Measurements from ENCODE around the gene RABEPK.

RABEPK gene

DNA sequence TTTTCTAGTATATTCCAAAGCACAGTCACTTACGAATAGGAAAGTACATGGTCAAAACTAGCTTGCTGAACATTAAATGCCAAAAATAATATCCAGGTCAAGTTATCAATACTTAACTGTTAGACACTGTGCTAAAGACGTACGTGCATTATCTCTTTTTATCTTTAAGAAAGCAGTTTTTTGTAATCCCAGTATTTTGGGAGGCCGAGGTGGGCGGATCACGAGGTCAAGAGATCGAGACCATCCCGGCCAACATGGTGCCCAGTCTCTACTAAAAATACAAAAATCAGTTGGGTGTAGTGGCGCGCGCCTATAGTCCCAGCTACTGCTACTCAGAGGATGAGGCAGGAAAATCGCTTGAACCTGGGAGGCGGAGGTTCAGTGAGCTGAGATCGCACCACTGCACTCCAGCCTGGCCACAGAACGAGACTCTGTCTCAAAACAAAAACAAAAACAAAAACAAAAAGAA is 43.5 kb downstream of the RABEPK start:
- TF ChIP-seq, protein P1, sequence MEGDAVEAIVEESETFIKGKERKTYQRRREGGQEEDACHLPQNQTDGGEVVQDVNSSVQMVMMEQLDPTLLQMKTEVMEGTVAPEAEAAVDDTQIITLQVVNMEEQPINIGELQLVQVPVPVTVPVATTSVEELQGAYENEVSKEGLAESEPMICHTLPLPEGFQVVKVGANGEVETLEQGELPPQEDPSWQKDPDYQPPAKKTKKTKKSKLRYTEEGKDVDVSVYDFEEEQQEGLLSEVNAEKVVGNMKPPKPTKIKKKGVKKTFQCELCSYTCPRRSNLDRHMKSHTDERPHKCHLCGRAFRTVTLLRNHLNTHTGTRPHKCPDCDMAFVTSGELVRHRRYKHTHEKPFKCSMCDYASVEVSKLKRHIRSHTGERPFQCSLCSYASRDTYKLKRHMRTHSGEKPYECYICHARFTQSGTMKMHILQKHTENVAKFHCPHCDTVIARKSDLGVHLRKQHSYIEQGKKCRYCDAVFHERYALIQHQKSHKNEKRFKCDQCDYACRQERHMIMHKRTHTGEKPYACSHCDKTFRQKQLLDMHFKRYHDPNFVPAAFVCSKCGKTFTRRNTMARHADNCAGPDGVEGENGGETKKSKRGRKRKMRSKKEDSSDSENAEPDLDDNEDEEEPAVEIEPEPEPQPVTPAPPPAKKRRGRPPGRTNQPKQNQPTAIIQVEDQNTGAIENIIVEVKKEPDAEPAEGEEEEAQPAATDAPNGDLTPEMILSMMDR (IDR thresholded peaks at IDR 0.05; ENCODE audit: low read depth, low read length), result no peak
- no peak overlapping the region for H3K4me3 ChIP-seq (ENCODE audit: low read depth, low read length)

DNA sequence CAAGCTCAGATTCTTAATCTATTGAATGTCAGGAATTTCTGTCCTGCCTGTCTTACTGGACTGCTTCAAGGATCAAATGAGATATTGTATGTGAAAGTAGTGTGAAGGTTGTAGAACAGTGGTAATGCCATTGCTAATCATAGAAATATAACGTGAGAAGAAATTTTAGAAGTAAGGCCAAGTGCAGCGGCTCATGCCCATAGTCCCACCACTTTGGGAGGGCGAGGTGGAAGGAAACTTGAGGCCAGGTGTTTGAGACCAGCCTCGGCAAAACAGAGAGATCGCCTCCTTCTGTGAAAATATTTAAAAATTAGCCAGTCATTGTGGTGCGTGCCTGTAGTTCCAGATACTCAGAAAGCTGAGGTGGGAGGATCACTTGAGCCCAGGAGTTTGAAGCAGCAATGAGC is 45.9 kb downstream of the RABEPK start:
- H3K4me3 ChIP-seq (ENCODE audit: low read depth, low read length), result no peak overlapping the region
- TF ChIP-seq, protein P1 (IDR thresholded peaks at IDR 0.05; ENCODE audit: low read depth, low read length), result no peak

DNA sequence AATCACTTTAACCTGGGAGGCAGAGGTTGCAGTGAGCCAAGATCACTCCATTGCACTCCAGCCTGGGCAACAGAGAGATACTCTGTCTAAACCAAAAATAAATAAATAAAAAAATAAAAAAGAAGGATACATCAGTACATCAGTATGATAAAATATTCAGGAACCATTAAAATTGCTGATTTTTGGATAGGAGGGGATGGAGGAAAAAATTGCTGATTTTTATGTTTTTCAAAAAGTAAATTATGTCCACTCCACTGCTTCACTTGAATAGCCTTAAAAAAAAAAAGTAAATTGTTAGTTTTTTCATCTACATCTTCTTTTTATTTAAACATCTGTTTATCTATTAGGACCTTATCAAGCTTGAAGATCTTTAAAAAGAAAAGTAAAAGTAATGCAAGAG is 53.9 kb downstream of the RABEPK start:
- TF ChIP-seq, protein P1 (IDR thresholded peaks at IDR 0.05; ENCODE audit: low read depth, low read length), result no peak

DNA sequence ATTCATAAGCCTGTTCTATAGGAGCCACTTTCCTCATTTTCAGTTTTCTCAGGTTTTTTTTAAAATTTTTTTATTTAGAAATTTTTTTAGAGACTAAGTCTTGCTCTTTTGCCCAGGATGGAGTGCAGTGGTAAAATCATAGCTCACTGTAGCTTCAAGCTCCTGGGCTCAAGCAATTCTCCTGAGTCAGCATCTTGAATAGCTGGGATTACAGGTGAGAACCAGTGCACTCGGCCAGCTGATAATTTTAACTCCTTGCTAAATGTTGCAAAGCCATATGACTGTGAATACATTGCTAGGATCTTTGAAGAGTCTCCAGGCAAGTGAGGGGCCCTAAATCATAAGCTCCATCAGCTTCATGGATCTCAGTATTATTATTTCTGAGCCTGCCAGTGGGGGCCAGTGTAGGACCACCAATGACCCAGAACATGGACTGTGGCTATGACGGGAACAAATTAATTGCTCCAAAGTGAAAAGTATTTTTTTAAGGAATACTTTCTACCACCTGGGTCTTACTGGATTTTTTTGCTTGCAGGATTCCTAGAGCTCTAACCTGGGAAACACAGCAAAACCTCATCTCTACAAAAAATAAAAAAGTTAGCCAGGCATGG is 55.5 kb downstream of the RABEPK start:
- TF ChIP-seq, protein P1 (IDR thresholded peaks at IDR 0.05; ENCODE audit: low read depth, low read length), result peak; percentile 27
- H3K4me3 ChIP-seq (ENCODE audit: low read depth, low read length), result no peak overlapping the region

More for the DNA sequence above, 53.9 kb downstream of the RABEPK start:
- H3K4me3 ChIP-seq (ENCODE audit: low read depth, low read length), result no peak overlapping the region

DNA sequence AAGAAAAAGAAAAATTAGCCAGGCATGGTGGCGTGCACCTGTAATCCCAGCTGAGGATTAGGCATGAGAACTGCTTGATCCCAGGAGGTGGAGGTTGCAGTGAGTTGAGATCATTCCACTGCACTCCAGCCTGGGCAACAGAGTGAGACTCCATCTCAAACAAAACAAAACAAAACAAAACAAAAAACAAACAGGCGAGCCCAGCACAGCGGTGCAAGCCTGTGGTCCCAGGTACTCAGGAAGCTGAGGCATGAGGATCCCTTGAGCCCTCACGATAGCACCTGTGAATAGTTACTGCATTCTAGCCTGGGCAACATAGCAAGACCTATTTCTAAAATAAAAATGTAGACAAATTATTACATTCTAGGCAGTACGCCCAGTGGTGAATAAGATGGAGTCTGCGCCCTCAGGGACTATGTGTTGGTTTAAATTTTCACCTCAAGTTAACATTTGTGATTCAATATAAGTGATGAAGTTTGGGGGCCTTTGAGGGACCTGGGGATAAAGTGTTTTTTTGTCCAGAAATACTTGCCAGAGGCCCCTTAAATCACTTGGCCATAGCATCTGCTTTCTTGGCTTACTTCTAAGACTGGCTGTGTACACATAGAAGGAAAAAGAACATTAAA is 57.9 kb downstream of the RABEPK start:
- TF ChIP-seq, protein P1 (IDR thresholded peaks at IDR 0.05; ENCODE audit: low read depth, low read length), result no peak
- no peak overlapping the region for H3K4me3 ChIP-seq (ENCODE audit: low read depth, low read length)

DNA sequence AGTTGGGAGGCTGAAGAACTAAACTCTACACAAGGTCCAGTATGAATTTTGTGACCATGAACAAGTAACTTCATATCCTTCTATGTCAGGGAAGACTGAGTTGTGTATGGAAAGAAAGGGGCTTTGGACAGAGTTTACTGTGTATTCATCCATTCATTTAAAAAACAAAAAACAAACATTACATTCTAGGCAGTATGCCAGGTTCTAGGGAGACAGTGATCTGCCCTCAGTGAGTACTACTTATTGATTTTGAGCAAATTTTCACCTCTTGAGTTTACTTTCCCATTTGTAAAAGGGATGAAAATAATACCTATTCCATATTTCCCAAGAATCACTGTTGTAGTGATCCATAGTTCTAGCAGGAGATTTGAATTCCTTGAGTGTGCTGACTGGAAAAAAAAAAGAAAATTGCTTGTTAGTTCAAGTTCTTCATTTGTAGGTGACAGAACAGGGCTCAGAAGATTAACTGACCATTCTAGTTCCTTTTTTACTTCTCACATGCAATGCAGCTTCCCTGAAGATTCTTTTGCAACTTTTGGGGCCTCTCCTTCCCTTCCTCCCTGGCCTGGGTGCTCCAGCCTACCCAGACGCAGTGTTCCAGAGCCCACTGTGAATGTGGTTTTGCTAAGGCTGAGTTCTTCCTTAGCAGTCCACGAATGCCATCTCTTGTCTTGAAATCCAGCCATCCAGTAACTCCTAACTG is 58.6 kb downstream of the RABEPK start:
- H3K4me3 ChIP-seq (ENCODE audit: low read depth, low read length), result no peak overlapping the region
- TF ChIP-seq, protein P1 (IDR thresholded peaks at IDR 0.05; ENCODE audit: low read depth, low read length), result no peak

DNA sequence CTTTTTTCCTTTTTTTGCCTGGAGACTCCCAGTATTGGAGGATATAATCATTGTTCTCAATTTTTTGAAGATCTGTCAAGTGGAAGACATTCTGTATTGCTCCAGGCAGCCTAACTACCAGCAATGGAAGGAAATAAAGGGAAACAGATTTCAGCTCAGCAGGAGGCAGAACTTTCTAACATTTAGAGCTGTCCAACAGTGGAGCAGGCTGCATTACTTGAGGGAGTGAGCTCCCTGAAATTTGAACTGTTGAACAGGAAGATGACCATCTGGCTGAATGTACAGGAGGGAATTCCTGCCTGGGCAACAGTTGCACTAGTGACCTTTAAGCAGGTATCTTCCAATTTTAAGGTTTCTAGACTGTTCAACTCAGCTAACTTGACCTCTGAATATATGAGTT is 60.2 kb downstream of the RABEPK start:
- TF ChIP-seq, protein P1 (IDR thresholded peaks at IDR 0.05; ENCODE audit: low read depth, low read length), result no peak
- no peak overlapping the region for H3K4me3 ChIP-seq (ENCODE audit: low read depth, low read length)

Data from WI38 (cell line).